Caco-2 (cell line): Measurements from ENCODE around the gene PTPRN2. TPM values are rescaled to one million over a fixed set of nuclear protein-coding genes. Genes with fewer than 3 reads are reported as not detected.

Experiments used
- BruUV-seq: library from RNA; stranded (reverse); fragments of 400-500 nt; replicated peaks from 2 replicates; lab custom pipeline; 2021; lab: Mats Ljungman, UMichigan
- CTCF ChIA-PET: fragments of 300-600 bp; sonication (Branson Sonifier 250); formaldehyde crosslinking; loops from one replicate; lab custom pipeline; 2022; ENCODE audit warnings: antibody characterized with exemption; lab: Charles Lee
- POLR2A ChIA-PET: fragments of 300-600 bp; sonication (Branson Sonifier 250); formaldehyde crosslinking; loops from one replicate; lab custom pipeline; 2022; ENCODE audit warnings: antibody characterized with exemption; lab: Charles Lee
- DNase-seq, 2 experiments: peaks; one replicate each; pipeline versions ENCODE4 v3.0.0 to v3.0.0-alpha.2; 2020 to 2022
- H3K27me3 ChIP-seq: replicated peaks from 2 replicates; pipeline ENCODE4 v1.6.0; 2011; ENCODE audit warnings: low read length; ENCODE audit not compliant: control insufficient read depth, insufficient read depth
- H3K36me3 ChIP-seq: 2 replicates; pipeline ENCODE4 v1.5.1; 2011; ENCODE audit warnings: low read length; ENCODE audit not compliant: control insufficient read depth, insufficient read depth
- H3K4me1 ChIP-seq: fragments of 250-450 bp; sonication (Bioruptor Pico); 2 replicates; pipeline ENCODE4 v1.5.1; 2020; ENCODE audit warnings: mild to moderate bottlenecking
- H3K4me3 ChIP-seq: 2 replicates; pipeline ENCODE4 v1.5.1; 2011; ENCODE audit warnings: low read depth, mild to moderate bottlenecking, control low read depth, low read length
- H3K9me3 ChIP-seq: fragments of 250-450 bp; sonication (Bioruptor Pico); 2 replicates; pipeline ENCODE4 v1.5.1; 2020; ENCODE audit warnings: mild to moderate bottlenecking, moderate library complexity
- H3K27ac Mint-ChIP-seq: one replicate; pipeline ENCODE4 v1.8.0; 2022; ENCODE audit warnings: mixed read lengths; ENCODE audit not compliant: unreplicated experiment
- H3K27me3 Mint-ChIP-seq: one replicate; pipeline ENCODE4 v1.8.0; 2022; ENCODE audit warnings: mixed read lengths; ENCODE audit not compliant: insufficient read depth, unreplicated experiment
- H3K36me3 Mint-ChIP-seq: one replicate; pipeline ENCODE4 v1.8.0; 2022; ENCODE audit warnings: mild to moderate bottlenecking, mixed read lengths; ENCODE audit not compliant: insufficient read depth, unreplicated experiment
- H3K4me1 Mint-ChIP-seq: one replicate; pipeline ENCODE4 v1.8.0; 2022; ENCODE audit warnings: low read depth, mixed read lengths; ENCODE audit not compliant: unreplicated experiment
- H3K4me3 Mint-ChIP-seq: one replicate; pipeline ENCODE4 v1.8.0; 2022; ENCODE audit warnings: mild to moderate bottlenecking, moderate library complexity, mixed read lengths; ENCODE audit not compliant: unreplicated experiment
- H3K9me3 Mint-ChIP-seq: one replicate; pipeline ENCODE4 v1.8.0; 2022; ENCODE audit warnings: mixed read lengths; ENCODE audit not compliant: unreplicated experiment
- intact Hi-C: fragments of 100-400 bp; cut with micrococcal nuclease; formaldehyde crosslinking; loops from one replicate; pipeline ENCODE4 v1.10.0; 2022; ENCODE audit not compliant: unreplicated experiment
- total RNA-seq: library from RNA; stranded (reverse); gene quantifications from 2 replicates; pipeline ENCODE4 v1.2.3, GENCODE V29; 2022
- TF ChIP-seq, protein P1 (sequence below), 2 experiments: fragments of 200-600 bp in 1 of 2; IDR thresholded peaks; 1 replicate in 1 of 2; 2 replicates in 1 of 2; pipeline versions ENCODE4 v1.5.1 to v1.8.0; 2011 to 2022; ENCODE audit warnings: antibody characterized with exemption in 1 of 2, control low read depth in 1 of 2, inconsistent platforms in 1 of 2, low read depth in 1 of 2, low read length in 1 of 2, mild to moderate bottlenecking in 1 of 2, moderate library complexity in 1 of 2; ENCODE audit not compliant: insufficient read depth in 1 of 2, severe bottlenecking in 1 of 2, unreplicated experiment in 1 of 2

PTPRN2 gene
- total RNA-seq, 1 experiment from 2014 or later, result 1.4 TPM

DNA sequence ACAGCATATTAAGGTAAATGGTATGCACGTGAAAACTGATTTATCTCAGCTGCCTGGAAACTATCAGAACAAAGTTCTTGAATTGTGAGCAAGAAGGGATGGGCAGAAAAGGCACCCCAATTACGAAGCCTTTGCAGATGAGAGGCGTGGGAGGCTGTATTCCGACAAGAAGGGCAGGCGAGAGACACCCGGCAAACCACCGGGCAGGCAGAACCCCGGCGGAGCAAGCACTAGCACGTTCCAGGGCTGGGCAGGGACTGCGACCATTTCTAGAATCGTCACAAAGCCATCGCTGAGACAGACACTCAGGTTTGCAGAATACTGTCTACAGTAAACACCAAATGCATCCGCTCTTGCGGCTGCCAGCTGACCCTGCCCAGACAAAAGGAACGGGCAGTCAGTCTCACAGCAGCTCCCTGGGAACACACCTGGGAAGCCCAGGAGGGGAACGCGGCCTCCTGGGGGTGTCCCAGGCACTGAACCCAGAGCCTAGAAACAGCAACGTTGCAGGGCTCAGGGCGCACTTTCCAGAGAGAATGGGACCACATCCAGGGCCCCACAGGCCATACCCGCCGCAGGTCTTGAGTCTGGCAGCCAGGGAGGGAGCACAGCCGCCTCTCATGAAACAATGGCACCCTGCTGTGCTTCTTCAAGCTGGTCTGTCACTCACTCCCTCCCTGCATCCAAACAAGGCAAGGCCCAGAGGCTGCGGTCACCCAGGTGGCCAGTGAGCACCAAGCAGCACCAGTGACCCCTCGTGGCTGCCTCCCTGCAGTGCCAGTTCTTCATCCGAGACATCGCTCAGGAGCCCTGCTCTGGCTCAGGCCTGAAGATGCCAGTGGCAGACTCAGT, 261.9 kb downstream of the PTPRN2 start:
- Histone ChIP-seq H3K4me3 (no peak overlapping the region), H3K27me3 (no peaks in the 10 kb centered on the region), H3K9me3 (peaks cover 7% of the 10 kb centered on the region; the same call in 1 of the 2 replicates), H3K4me1 (no peaks in the 10 kb centered on the region), H3K36me3 (no peaks in the 10 kb centered on the region)
- CTCF ChIA-PET, result no interaction called here
- Mint-ChIP-seq H3K27ac (no peak overlapping the region), H3K4me3 (no peak overlapping the region), H3K4me1 (no peaks in the 10 kb centered on the region), H3K27me3 (no peaks in the 10 kb centered on the region), H3K9me3 (peaks cover 30% of the 10 kb centered on the region), H3K36me3 (no peaks in the 10 kb centered on the region)
- POLR2A ChIA-PET, result no interaction called here
- TF ChIP-seq, protein P1, sequence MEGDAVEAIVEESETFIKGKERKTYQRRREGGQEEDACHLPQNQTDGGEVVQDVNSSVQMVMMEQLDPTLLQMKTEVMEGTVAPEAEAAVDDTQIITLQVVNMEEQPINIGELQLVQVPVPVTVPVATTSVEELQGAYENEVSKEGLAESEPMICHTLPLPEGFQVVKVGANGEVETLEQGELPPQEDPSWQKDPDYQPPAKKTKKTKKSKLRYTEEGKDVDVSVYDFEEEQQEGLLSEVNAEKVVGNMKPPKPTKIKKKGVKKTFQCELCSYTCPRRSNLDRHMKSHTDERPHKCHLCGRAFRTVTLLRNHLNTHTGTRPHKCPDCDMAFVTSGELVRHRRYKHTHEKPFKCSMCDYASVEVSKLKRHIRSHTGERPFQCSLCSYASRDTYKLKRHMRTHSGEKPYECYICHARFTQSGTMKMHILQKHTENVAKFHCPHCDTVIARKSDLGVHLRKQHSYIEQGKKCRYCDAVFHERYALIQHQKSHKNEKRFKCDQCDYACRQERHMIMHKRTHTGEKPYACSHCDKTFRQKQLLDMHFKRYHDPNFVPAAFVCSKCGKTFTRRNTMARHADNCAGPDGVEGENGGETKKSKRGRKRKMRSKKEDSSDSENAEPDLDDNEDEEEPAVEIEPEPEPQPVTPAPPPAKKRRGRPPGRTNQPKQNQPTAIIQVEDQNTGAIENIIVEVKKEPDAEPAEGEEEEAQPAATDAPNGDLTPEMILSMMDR (IDR thresholded peaks at IDR 0.05; ENCODE audit: insufficient read depth in 1 of 2, low read depth in 1 of 2, low read length in 1 of 2, severe bottlenecking in 1 of 2, unreplicated experiment in 1 of 2), result no peak
- DNase-seq, result no peak
- BruUV-seq, result no TSS peak
- intact Hi-C loops, result no loop called here

DNA sequence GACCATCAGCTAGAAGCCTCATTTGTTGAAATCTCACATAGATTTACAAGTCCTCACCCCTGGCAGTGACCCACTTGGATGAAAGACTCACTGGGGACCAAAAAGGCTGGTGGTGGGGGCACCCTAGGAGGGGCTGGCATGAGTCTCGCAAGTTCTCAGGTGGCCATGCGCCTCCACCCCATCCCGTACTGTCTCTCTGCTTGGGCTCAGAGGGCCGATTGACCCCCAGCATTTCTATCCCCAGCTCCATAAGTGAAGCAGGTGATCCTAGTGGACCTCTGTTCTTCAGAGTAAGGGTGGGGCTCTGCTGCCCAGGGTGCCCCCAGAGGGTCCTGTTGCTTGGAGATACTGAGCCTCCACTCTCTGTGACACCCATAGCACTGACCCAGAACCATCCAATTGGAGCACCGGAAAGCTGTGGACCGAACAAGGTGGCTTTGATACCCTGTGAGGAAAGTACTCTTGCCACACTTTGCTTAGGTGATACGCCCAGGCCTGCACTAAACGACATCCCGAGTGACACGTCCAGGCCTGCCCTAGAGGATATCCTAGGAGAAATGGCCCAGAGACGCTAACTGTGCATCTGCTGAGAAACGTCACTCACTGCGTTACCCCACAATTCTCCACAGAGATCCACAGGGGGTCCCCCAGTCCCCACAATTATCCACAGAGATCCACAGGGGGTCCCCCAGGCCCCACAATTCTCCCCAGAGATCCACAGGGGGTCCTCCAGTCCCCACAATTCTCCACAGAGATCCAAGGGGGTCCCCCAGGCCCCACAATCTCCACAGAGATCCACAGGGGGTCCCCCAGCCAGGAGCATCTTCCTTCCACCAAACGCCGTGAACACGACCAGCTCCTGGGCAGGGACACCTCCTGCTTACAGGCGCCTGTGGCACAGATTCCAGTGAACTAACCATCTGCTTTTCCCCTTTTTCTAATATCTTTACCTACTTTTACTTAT, 262.9 kb downstream of the PTPRN2 start:
- BruUV-seq, result no TSS peak
- Histone ChIP-seq H3K9me3 (peaks cover 7% of the 10 kb centered on the region; the same call in 1 of the 2 replicates), H3K4me3 (no peak overlapping the region), H3K4me1 (no peaks in the 10 kb centered on the region), H3K36me3 (no peaks in the 10 kb centered on the region), H3K27me3 (no peaks in the 10 kb centered on the region)
- no peak for DNase-seq
- H3K4me3 Mint-ChIP-seq, result no peak overlapping the region
- H3K27me3 Mint-ChIP-seq, result no peaks in the 10 kb centered on the region
- POLR2A ChIA-PET, result no interaction called here
- peaks cover 39% of the 10 kb centered on the region for H3K9me3 Mint-ChIP-seq
- no peaks in the 10 kb centered on the region for H3K4me1 Mint-ChIP-seq
- TF ChIP-seq, protein P1 (IDR thresholded peaks at IDR 0.05; ENCODE audit: insufficient read depth in 1 of 2, low read depth in 1 of 2, low read length in 1 of 2, severe bottlenecking in 1 of 2, unreplicated experiment in 1 of 2), result no peak
- intact Hi-C loops, result no loop called here
- H3K27ac Mint-ChIP-seq, result no peak overlapping the region
- H3K36me3 Mint-ChIP-seq, result no peaks in the 10 kb centered on the region
- CTCF ChIA-PET, result no interaction called here

DNA sequence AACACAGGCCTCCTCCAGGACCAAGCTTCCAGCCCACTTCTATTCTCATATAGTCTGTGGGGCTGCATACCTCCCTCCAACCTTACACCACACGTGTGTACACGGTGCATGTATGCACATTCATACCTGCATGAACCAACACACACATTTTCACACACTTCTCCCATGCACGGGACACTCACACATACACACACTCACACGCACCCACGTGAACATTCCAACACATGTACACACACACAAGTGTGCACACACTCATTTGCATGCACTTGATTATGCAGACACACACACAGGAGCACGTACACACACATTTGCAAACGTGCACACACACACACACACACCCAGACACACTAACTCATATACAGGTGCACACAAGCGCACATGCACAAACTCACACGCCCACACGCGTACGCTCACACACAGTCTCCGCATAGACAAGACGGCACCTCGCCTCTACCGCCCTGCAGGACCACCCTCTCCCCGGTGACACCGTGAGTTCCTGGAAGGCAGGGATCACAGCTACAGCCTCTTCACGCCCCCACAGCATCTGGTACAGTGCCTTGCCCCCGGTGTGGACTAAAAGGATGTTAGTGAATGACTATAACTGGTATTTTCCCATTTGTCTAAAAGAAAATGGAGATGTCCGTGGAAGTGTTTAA, 263.8 kb downstream of the PTPRN2 start:
- H3K36me3 Mint-ChIP-seq, result no peaks in the 10 kb centered on the region
- BruUV-seq, result no TSS peak
- no peak for DNase-seq
- H3K9me3 Mint-ChIP-seq, result peaks cover 43% of the 10 kb centered on the region
- TF ChIP-seq, protein P1 (IDR thresholded peaks at IDR 0.05; ENCODE audit: insufficient read depth in 1 of 2, low read depth in 1 of 2, low read length in 1 of 2, severe bottlenecking in 1 of 2, unreplicated experiment in 1 of 2), result no peak
- Histone ChIP-seq H3K36me3 (no peaks in the 10 kb centered on the region), H3K9me3 (no peaks in the 10 kb centered on the region; the same call in 1 of the 2 replicates), H3K27me3 (no peaks in the 10 kb centered on the region), H3K4me1 (no peaks in the 10 kb centered on the region), H3K4me3 (no peak overlapping the region)
- no peak overlapping the region for H3K27ac Mint-ChIP-seq
- H3K4me3 Mint-ChIP-seq, result no peak overlapping the region
- ChIA-PET CTCF (no interaction called here), POLR2A (no interaction called here)
- H3K27me3 Mint-ChIP-seq, result no peaks in the 10 kb centered on the region
- intact Hi-C loops, result no loop called here
- H3K4me1 Mint-ChIP-seq, result no peaks in the 10 kb centered on the region
